HepG2 (cell line): ENCODE results near the gene MXRA8. TPM values are rescaled to one million over a fixed set of nuclear protein-coding genes. Genes with fewer than 3 reads are reported as not detected.

Experiments
- CAMTA2 ChIP-seq: sonication (generic); formaldehyde crosslinking; IDR thresholded peaks from 2 replicates; pipeline ENCODE4 v1.4.0; 2020; ENCODE audit warnings: mild to moderate bottlenecking, missing genetic modification reagents, borderline replicate concordance
- HDAC1 ChIP-seq: sonication (generic); formaldehyde crosslinking; IDR thresholded peaks from 2 replicates; pipeline ENCODE4 v1.5.1; 2020; ENCODE audit warnings: mild to moderate bottlenecking, missing genetic modification reagents
- KAT7 ChIP-seq: IDR thresholded peaks from 2 replicates; pipeline ENCODE4 v1.6.1; 2018; ENCODE audit warnings: borderline replicate concordance, missing compliant biosample characterization
- MED13 ChIP-seq: sonication (generic); formaldehyde crosslinking; IDR thresholded peaks from 2 replicates; pipeline ENCODE4 v1.5.0; 2020; ENCODE audit warnings: missing genetic modification reagents
- NFKB2 ChIP-seq: sonication (generic); formaldehyde crosslinking; IDR thresholded peaks from 2 replicates; pipeline ENCODE4 v1.4.0; 2020; ENCODE audit warnings: missing genetic modification reagents, borderline replicate concordance
- PHF8 ChIP-seq: sonication (generic); formaldehyde crosslinking; IDR thresholded peaks from 2 replicates; pipeline ENCODE4 v1.5.0; 2020; ENCODE audit warnings: missing genetic modification reagents
- PRPF4 ChIP-seq: fragments of 200-400 bp; formaldehyde crosslinking; IDR thresholded peaks from 2 replicates; pipeline ENCODE4 v1.6.1; 2016; ENCODE audit warnings: low read length, low read depth; ENCODE audit not compliant: poor library complexity, severe bottlenecking
- PTBP1 ChIP-seq: fragments of 200-400 bp; formaldehyde crosslinking; IDR thresholded peaks from 2 replicates; pipeline ENCODE4 v1.6.1; 2018; ENCODE audit warnings: low read length, low read depth; ENCODE audit not compliant: poor library complexity, severe bottlenecking
- TBX2 ChIP-seq: sonication (generic); formaldehyde crosslinking; IDR thresholded peaks from 2 replicates; pipeline ENCODE4 v1.5.0; 2020; ENCODE audit warnings: missing genetic modification reagents, mild to moderate bottlenecking, borderline replicate concordance
- ZBTB20 ChIP-seq: sonication (generic); formaldehyde crosslinking; IDR thresholded peaks from 2 replicates; pipeline ENCODE4 v1.8.1; 2023; ENCODE audit warnings: missing genetic modification reagents, low read depth, mild to moderate bottlenecking, borderline replicate concordance
- ZBTB3 ChIP-seq: sonication (generic); formaldehyde crosslinking; IDR thresholded peaks from 2 replicates; pipeline ENCODE4 v1.4.0; 2020; ENCODE audit warnings: low read depth, mild to moderate bottlenecking, moderate library complexity, missing genetic modification reagents, borderline replicate concordance
- ZBTB42 ChIP-seq: sonication (generic); formaldehyde crosslinking; IDR thresholded peaks from 2 replicates; pipeline ENCODE4 v1.5.0; 2020; ENCODE audit warnings: mild to moderate bottlenecking, missing genetic modification reagents
- ZFP36L2 ChIP-seq: sonication (generic); formaldehyde crosslinking; IDR thresholded peaks from 2 replicates; pipeline ENCODE4 v1.4.0; 2020; ENCODE audit warnings: missing genetic modification reagents
- ZNF138 ChIP-seq: sonication (generic); formaldehyde crosslinking; IDR thresholded peaks from 2 replicates; pipeline ENCODE4 v1.5.0; 2020; ENCODE audit warnings: mild to moderate bottlenecking, low read depth, missing genetic modification reagents
- ZNF232 ChIP-seq: sonication (generic); formaldehyde crosslinking; IDR thresholded peaks from 2 replicates; pipeline ENCODE4 v1.4.0; 2020; ENCODE audit warnings: missing genetic modification reagents, borderline replicate concordance
- ZNF296 ChIP-seq: sonication (generic); formaldehyde crosslinking; conservative IDR thresholded peaks from 2 replicates; pipeline ENCODE4 v1.5.0; 2020; ENCODE audit warnings: mild to moderate bottlenecking, missing genetic modification reagents
- ZNF317 ChIP-seq: sonication (generic); formaldehyde crosslinking; IDR thresholded peaks from 2 replicates; pipeline ENCODE4 v1.5.0; 2020; ENCODE audit warnings: mild to moderate bottlenecking, missing genetic modification reagents
- ZNF430 ChIP-seq: sonication (generic); formaldehyde crosslinking; IDR thresholded peaks from 2 replicates; pipeline ENCODE4 v1.9.0; 2021; ENCODE audit warnings: mild to moderate bottlenecking, missing genetic modification reagents
- ZNF510 ChIP-seq: sonication (generic); formaldehyde crosslinking; IDR thresholded peaks from 2 replicates; pipeline ENCODE4 v1.4.0; 2020; ENCODE audit warnings: low read depth, mild to moderate bottlenecking, missing genetic modification reagents
- ZNF546 ChIP-seq: sonication (generic); formaldehyde crosslinking; conservative IDR thresholded peaks from 2 replicates; pipeline ENCODE4 v1.8.1; 2023; ENCODE audit warnings: mild to moderate bottlenecking, missing genetic modification reagents
- ZNF547 ChIP-seq: sonication (generic); formaldehyde crosslinking; IDR thresholded peaks from 2 replicates; pipeline ENCODE4 v1.5.1; 2020; ENCODE audit warnings: mild to moderate bottlenecking, missing genetic modification reagents
- ZNF747 ChIP-seq: sonication (generic); formaldehyde crosslinking; IDR thresholded peaks from 2 replicates; pipeline ENCODE4 v1.8.1; 2023; ENCODE audit warnings: missing genetic modification reagents, mild to moderate bottlenecking, borderline replicate concordance
- ZNF883 ChIP-seq: sonication (generic); formaldehyde crosslinking; IDR thresholded peaks from 2 replicates; pipeline ENCODE4 v1.5.1; 2020; ENCODE audit warnings: mild to moderate bottlenecking, missing genetic modification reagents; ENCODE audit errors: not compliant biosample characterization
- polyA plus RNA-seq, 8 experiments: library from polyadenylated mRNA; depleted of rRNA in 3 of 8; stranded (reverse) in 7 of 8; unstranded in 1 of 8; fragments of >200 nt; fragmentation: Illumina TruSeq in 4 of 8; extraction: Trizol in 4 of 8; gene quantifications; 2 replicates each; pipeline versions ENCODE4 v1.2.1 to v1.2.3, GENCODE V29; 2011 to 2016; ENCODE audit warnings: low read depth in 4 of 8, missing spikeins in 1 of 8, mixed read lengths in 1 of 8; ENCODE audit not compliant: insufficient read depth in 1 of 8
- total RNA-seq, 5 experiments: library from RNA; depleted of rRNA; stranded (reverse); fragments of >200 nt; fragmentation: Illumina TruSeq; extraction: Trizol; gene quantifications; 2 replicates each; pipeline ENCODE4 v1.2.3, GENCODE V29; 2016; ENCODE audit warnings: low read depth in 1 of 5
- TF ChIP-seq, protein P1 (sequence below): sonication (generic); formaldehyde crosslinking; IDR thresholded peaks from 2 replicates; pipeline ENCODE4 v1.4.0; 2020; ENCODE audit warnings: low read depth, mild to moderate bottlenecking, missing genetic modification reagents
- TF ChIP-seq, protein P2 (sequence below): sonication (generic); formaldehyde crosslinking; IDR thresholded peaks from 2 replicates; pipeline ENCODE4 v1.4.0; 2020; ENCODE audit warnings: missing genetic modification reagents
- TF ChIP-seq, protein P3 (sequence below): sonication (generic); formaldehyde crosslinking; IDR thresholded peaks from 2 replicates; pipeline ENCODE4 v1.5.1; 2020; ENCODE audit warnings: mild to moderate bottlenecking, missing genetic modification reagents, borderline replicate concordance
- TF ChIP-seq, protein P4 (sequence below): IDR thresholded peaks from 2 replicates; pipeline ENCODE4 v1.6.1; 2016; ENCODE audit warnings: mild to moderate bottlenecking, missing biosample characterization, missing genetic modification reagents

MXRA8 gene
- total and polyA plus RNA-seq, 2 of the 13 experiments (the other 11 are each of a cell fraction or from before 2014, with no cell fraction given), result 19.8 to 44.8 TPM

DNA sequence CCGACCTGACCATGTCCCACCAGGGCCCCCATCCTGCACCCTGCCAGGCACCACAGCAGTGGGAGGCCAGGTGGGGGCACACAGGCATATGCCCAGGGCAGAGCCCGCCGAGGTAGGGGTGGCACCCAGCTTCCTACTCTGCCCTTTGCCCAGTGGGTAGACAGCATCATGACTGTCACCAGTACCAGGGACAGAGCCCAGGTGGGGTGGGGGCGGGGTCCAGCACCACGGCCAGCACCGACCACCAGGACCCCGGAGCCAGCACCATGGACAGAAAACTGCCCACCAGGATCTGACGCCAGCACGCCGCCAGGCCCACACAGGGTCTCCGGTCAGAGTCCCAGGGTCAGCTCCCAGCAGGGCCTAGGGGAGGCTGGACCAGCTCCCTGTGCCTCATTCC is 23.5 kb downstream of the MXRA8 start (continued):
- TF ChIP-seq ZNF747 (CRISPR knock-in tag) (peak; percentile 65; the same call in 1 of the 2 replicates), ZFP36L2 (CRISPR knock-in tag) (0 out of 2 replicates have a peak, but pooled peaks have one; percentile 43), ZNF510 (CRISPR knock-in tag) (no peak), NFKB2 (CRISPR knock-in tag) (peak; percentile 68; the same call in 1 of the 2 replicates), ZNF883 (CRISPR knock-in tag) (peak; percentile 59), MED13 (CRISPR knock-in tag) (peak; percentile 72), PHF8 (CRISPR knock-in tag) (no peak), ZNF430 (CRISPR knock-in tag) (peak; percentile 77; the same call in 1 of the 2 replicates), PTBP1 (no peak), CAMTA2 (CRISPR knock-in tag) (peak; percentile 80; the same call in 1 of the 2 replicates), PRPF4 (no peak), TBX2 (peak; percentile 77), ZNF138 (CRISPR knock-in tag) (peak; percentile 88; the same call in 1 of the 2 replicates), ZBTB20 (CRISPR knock-in tag) (peak; percentile 64; the same call in 1 of the 2 replicates), ZBTB3 (CRISPR knock-in tag) (0 out of 2 replicates have a peak, but pooled peaks have one; percentile 27), ZBTB42 (CRISPR knock-in tag) (no peak), KAT7 (no peak), ZNF547 (CRISPR knock-in tag) (no peak), ZNF296 (peak; percentile 79; the same call in 1 of the 2 replicates), ZNF317 (peak; percentile 84), ZNF546 (CRISPR knock-in tag) (no peak), HDAC1 (CRISPR knock-in tag) (peak; percentile 37; the same call in 1 of the 2 replicates), ZNF232 (CRISPR knock-in tag) (peak; percentile 95)
- TF ChIP-seq, protein P1, sequence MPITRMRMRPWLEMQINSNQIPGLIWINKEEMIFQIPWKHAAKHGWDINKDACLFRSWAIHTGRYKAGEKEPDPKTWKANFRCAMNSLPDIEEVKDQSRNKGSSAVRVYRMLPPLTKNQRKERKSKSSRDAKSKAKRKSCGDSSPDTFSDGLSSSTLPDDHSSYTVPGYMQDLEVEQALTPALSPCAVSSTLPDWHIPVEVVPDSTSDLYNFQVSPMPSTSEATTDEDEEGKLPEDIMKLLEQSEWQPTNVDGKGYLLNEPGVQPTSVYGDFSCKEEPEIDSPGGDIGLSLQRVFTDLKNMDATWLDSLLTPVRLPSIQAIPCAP, result no peak
- TF ChIP-seq, protein P2, sequence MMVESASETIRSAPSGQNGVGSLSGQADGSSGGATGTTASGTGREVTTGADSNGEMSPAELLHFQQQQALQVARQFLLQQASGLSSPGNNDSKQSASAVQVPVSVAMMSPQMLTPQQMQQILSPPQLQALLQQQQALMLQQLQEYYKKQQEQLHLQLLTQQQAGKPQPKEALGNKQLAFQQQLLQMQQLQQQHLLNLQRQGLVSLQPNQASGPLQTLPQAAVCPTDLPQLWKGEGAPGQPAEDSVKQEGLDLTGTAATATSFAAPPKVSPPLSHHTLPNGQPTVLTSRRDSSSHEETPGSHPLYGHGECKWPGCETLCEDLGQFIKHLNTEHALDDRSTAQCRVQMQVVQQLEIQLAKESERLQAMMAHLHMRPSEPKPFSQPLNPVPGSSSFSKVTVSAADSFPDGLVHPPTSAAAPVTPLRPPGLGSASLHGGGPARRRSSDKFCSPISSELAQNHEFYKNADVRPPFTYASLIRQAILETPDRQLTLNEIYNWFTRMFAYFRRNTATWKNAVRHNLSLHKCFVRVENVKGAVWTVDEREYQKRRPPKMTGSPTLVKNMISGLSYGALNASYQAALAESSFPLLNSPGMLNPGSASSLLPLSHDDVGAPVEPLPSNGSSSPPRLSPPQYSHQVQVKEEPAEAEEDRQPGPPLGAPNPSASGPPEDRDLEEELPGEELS, result no peak
- TF ChIP-seq, protein P3, sequence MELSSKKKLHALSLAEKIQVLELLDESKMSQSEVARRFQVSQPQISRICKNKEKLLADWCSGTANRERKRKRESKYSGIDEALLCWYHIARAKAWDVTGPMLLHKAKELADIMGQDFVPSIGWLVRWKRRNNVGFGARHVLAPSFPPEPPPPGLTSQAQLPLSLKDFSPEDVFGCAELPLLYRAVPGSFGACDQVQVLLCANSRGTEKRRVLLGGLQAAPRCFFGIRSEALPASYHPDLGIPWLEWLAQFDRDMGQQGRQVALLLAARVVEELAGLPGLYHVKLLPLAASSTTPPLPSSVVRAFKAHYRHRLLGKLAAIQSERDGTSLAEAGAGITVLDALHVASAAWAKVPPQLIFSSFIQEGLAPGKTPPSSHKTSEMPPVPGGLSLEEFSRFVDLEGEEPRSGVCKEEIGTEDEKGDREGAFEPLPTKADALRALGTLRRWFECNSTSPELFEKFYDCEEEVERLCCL (CRISPR knock-in tag), result peak; percentile 85; the same call in 1 of the 2 replicates
- TF ChIP-seq, protein P4, sequence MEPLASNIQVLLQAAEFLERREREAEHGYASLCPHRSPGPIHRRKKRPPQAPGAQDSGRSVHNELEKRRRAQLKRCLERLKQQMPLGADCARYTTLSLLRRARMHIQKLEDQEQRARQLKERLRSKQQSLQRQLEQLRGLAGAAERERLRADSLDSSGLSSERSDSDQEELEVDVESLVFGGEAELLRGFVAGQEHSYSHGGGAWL (CRISPR knock-in tag), result peak; percentile 80; the same call in 1 of the 2 replicates
